Fibroblast of skin of left quadriceps (primary cell): ENCODE data around the gene MEF2C.

ENCODE experiments used
- DNase-seq, 2 experiments: peaks; one replicate each; pipeline ENCODE4 v3.0.0-alpha.2; 2013; ENCODE audit warnings: low read depth in 2 of 2

MEF2C gene

DNA sequence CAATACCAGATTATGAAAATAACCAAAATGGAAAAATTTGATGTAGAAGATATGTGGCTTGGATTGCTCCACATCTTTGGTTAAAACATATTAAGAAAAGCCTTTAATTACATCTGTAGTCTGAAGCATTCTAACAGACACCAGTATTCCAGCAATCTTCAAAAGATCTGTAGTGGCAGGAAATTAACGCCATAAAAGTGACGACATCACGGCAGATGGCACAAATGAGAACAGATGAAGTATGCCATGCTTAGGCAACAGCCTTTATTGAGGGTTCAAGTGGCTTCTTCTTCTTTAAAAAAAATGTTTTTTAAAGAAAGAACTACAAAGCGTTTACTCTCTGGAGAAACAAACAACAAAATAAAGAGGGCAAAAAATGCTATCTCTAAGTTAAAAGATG is 164.2 kb downstream of the MEF2C start:
- no peak for DNase-seq

DNA sequence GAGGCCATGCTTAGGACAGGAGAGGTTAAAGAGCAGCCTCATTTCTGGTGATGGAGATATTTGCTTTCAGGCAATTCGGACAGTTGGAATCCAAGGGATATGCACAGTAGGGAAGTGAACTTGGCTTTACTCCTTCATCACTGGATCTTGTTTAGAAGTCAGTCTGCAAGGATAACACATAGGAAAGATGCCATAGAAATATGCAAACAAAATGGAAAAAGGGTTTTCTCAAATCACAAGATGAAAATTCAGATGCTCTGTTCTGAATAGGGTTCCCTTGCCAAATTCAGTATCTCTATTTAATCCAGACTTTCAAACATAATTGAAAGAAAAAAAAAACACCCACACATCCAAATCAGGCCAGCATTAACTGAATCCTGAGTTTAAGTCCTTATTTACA is 166.9 kb downstream of the MEF2C start:
- DNase-seq = no peak

DNA sequence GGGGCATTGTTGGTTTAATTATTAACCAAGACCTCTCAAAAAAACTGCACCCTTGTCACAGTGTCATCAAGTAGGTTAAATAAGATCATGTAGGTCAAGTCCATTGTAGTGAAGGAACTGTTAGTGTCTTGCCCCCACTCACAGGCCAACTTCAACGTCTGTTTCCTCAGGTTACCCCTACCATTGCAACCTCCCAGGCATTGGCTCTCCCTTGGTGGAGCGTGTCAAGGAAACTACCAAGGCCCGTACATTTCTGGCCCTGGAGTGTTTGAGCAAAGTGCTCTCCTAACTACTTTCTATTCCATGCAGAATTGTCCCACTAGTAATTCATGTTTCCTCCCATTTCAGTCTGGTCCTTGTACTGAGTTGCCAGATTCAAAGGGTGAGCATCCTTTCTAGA is 167.5 kb downstream of the MEF2C start:
- DNase-seq = no peak

GRCh38 chr5:88713818-88714217 is 169.2 kb downstream of the MEF2C start:
- DNase-seq = no peak

DNA sequence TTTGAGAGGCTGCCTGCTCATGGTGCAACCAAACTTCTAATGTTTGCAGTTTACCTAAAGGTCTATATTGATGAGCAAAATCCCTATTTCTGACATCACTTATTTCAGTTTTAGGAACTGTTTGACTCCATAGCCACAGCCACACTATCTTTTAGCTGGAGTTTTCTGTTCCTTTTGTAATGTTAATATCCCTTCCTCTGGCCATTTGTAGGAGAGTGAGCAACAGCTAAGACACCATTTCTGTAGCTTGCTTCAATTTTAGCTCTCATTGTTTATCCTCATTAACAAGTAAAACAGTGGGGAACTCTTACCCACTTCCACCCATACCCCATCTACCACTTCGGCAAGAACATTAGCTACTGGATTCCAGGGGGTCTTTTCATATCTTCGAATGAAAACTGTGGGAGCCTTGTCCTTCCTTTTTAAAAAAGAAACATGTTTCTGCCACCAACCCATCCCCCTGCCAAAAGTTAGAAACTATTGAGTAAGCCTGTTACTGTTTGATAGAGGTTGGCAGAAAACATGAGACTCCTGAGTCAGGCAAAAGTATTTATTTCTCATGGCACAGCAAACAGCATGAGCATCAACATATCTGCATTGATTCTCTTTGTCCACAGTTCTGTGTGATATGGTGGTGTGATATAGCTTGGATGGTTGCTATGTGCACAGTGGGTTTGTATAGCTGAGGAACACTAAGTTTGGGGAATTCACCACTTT is 174.1 kb downstream of the MEF2C start:
- no peak for DNase-seq

DNA sequence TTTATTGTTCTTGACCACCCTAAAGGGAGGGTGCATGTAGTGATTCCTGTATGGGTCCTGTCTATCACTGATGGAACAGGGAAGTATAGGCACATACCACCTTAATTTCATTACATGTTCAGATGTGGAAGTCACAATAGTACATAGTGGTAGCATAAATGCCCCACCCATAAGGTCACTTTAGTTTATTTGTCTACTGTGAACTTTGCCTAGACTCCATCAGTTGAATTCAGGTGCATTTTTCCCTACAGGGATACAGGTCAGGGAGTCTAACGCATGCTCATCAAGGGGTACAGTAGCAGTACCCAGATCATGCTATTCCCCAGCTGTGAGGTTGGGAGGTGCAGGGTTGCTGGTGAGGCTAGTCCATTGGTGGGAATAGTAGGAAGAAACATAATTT is 175.0 kb downstream of the MEF2C start:
- DNase-seq = no peak

- DNase-seq = no peak
These were observed 175.6 kb downstream of the MEF2C start for GRCh38 chr5:88707216-88707965.

- DNase-seq = no peak
These were observed 180.7 kb downstream of the MEF2C start for GRCh38 chr5:88702332-88702731.

- DNase-seq = no peak
These were observed 182.9 kb downstream of the MEF2C start for GRCh38 chr5:88700121-88700520.

GRCh38 chr5:88698290-88698689 is 184.7 kb downstream of the MEF2C start:
- DNase-seq = no peak

GRCh38 chr5:88696466-88696865 is 186.5 kb downstream of the MEF2C start:
- DNase-seq = no peak

GRCh38 chr5:88695931-88696330 is 187.1 kb downstream of the MEF2C start:
- DNase-seq = no peak

DNA sequence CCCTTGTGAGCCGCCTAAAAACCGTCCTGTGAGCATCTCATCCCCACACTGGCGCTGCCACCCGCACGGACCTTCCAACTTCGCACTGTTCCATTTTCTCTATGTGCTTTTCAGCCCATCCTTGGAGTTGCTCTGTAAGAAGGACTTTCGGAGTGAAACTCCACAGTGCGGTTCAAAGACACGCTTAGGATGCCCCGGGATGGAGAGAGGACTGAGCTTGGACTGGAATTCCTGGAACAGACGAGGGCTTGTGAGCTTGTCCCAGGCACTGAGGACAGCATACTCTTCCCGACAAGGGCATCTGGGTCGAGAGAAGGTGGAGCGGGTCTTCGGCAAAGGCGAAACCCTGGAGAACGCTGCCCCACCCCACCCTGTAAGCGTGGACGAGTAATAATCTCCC is 187.8 kb downstream of the MEF2C start:
- DNase-seq = no peak

DNA sequence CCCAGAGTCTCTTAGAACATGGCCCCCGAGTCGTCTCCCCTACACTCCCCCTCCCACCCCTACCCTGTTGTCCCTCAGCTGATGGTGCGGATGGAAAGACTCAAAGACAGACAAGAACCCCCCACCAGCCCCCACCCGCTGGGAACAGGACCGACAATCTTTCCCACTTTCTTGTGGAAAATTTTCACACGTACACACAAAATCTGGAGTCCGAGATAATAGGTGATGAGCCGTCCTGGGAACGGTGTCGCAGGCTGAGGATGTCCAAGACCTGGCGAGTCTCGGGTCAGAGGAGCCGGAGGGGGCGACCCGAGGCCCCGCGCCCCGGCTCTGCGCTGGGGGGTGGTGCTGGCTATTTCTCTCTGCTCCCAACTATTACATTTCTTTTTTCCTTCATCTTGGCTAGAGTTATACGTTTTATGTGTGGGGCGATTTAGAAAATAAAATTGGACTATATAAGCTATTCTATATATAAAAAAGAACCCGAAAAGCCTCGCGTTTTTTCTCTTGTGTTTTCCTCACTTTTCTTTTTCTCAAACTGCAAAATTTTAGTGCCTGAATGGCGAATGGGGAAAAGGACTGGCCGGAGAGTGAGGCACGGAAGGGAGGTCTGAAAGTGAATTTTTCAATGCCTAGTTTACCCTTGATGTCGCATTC is 188.8 kb downstream of the MEF2C start:
- DNase-seq = no peak

DNA sequence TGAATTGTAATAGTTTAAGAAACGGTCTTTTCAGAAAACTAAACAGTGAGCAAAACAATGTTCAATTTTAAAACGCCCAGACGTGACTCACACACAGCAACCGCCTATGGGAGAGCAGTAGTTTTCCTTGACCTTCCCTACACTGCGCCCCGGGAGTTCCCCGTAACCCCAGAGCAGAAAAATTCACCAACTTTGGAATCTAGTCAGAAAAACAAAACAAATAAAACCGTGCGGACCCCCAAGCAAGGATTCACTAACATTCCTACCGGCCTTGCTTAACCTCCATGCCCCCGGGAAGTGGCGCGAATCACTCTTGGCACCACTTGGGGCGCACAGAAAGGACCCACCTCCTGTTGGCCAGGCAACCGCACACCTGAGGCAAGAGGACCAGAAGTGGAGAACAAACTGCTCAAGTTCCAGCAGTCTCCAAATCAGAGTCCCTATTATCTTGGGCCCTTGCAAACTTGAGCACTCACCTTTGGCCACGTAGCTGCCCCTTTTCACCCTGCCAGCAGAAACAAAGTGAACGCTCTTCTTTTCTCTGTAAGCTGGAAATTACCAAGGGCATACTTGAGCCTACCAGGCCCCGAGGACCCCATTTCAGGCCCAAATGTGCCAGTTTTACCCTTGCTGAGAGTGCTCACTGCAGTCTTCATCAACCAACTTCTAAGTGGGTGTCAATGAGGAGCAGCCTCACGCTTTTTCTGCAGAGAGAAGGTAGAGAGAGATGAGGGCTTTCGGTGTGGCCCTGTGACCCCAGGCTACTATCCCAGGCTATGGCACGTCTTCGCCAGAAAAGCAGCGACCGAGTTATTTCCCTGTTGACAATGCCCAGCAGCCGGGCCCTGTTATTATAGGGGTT is 189.7 kb downstream of the MEF2C start:
- no peak for DNase-seq

- no peak for DNase-seq
These were observed 190.8 kb downstream of the MEF2C start for GRCh38 chr5:88691945-88692868.

DNA sequence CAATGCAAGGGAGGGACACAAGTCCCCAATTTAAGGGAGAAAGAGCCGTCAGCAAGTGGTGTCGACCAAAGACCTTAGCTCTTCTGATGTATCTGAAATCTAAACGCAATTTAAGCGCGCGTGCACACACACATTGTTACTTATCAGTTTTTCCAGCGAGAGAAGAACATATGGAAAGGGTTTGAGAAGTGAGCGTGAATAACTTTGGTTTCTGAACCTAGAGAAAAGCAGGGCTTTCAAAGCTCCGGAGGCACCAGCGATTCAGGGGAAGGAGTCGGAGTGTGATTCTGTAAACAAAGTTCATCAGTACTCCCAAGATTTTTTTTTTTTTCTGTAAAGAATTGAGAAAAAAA is 191.8 kb downstream of the MEF2C start:
- no peak for DNase-seq

- DNase-seq = peak in 1 of 2 experiments; percentile 25
These were observed 192.4 kb downstream of the MEF2C start for GRCh38 chr5:88690409-88691229.

DNA sequence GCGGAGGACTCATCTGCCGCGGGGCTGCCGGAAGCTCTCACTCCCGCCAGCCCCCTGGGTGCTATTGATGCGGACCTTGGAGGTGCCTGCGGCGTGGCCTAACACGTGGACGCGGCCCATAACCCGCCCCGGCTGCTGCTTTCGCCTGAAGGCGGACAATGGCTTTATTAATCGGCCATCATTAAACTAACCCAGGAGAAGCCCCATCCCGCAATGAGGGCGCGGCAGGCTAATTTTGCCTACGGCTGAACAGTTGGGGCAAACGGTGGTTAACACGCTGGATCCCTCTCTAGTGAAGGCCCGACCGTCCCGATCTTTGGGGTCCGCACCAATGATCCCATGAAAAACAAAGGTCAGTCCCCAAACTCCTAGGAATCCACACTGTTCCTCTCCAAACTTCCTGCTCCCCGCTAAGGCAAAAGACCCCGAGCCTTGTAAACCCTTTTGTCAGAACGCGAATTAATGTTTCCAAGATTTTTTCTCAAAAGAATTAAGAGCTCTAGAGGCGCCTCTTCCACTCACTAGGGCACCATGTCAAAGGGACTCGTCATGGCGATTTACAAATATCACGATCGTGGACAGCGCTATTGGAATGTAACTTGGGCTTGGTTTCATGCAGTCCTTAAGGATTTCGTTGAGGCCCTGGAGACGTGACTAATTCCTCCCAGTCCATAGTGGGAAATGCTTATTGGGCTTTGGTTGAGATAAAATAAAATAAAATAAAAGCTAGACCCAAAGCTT is 193.1 kb downstream of the MEF2C start:
- no peak for DNase-seq
